ENCODE results near the gene CHST5. TPM values are rescaled to one million over a fixed set of nuclear protein-coding genes. Genes with fewer than 3 reads are reported as not detected.
"Not testable (repeated sequence)": the region's sequence is repeated elsewhere in the genome, so short reads cannot be mapped to it uniquely, and the experiment has no call there.

The CHST5 gene
- total RNA-seq, 1 donor from 2014 or later, result 0.22 TPM

DNA sequence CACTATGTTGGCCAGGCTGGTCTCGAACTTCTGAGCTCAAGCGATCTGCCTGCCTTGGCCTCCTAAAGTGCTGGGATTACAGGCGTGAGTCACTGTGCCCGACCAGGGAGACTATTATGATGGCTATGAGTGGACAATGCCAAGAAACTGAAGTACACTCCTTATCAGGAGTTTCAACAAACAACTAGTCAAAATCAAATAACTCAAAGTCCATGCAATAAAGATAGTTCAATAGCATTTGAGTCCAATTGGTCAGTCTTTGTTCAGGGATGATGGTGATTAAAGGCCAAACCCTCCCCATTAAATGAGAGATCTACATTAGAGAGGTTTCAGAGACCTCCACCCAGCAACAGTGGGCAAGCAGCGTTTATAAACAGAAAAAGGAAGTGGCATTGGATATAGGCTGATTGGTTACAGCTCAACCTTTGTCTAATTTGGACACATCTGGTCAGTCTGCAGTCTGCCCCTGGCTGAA is 8.0 kb downstream of the CHST5 start:
- intact Hi-C loops (cut with DNase I), result no loop called here
- ATAC-seq (ENCODE audit: poor library complexity) (no peak), DNase-seq (no peak)

DNA sequence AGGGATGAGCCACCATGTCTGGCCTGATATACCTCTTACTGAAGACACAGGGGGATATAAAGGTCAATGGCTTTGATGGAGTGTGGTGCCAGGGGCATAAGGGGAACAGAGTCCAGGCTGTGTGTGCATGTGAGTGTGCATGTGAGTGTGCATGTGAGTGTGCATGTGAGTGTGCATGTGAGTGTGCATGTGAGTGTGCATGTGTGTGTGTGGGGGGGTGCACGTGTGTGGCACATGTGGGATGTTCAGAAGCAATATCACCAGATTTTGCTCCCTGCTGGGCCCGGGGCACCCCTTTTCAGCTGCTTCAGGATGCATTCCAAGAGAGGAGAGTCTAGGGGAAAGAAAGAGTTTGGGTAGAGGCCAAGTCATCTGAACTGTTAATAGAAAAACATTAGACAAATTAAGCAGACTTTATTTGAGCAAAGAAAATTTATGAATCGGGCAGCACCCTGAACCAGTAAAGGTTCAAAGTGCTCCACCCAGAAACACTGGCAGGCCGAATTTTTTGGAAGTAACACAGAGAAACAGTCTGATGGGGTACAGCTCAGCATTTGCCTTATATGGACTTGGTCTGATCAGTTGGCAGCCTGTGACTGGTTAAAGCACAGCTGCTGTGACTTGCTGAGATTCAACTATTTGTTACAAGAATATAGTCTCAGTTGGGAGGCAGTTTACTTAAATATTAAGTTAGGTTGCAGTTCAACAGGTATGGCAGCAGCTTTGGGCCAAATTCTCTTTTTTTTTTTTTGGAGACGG is 9.7 kb downstream of the CHST5 start:
- DNase-seq (no peak), ATAC-seq (ENCODE audit: poor library complexity) (no peak)
- intact Hi-C loops (cut with DNase I), result no loop called here

DNA sequence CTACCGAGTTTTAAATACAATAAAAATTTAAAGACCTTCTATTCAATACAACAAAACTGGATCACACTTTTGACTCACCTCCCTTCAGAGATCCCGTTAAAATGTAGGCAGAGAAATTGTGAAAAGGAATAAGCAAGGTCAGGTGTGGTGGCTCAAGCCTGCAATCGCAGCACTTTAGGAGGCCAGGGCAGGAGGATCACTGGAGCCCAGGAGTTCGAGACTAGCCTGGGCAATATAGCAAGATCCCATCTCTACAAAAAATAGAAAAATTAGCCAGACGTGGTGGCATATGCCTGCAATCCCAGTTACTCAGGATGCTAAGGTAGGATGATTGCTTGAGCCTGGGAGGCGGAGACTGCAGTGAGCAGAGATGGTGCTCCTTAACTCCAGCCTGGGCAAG is 16.7 kb downstream of the CHST5 start:
- no peak for ATAC-seq (ENCODE audit: poor library complexity)
- intact Hi-C loops (cut with DNase I), result loop anchor here (5.0 kb wide), 1 partner anchor 33 kb away; no protein-coding TSS in a partner anchor
- no peak for DNase-seq

DNA sequence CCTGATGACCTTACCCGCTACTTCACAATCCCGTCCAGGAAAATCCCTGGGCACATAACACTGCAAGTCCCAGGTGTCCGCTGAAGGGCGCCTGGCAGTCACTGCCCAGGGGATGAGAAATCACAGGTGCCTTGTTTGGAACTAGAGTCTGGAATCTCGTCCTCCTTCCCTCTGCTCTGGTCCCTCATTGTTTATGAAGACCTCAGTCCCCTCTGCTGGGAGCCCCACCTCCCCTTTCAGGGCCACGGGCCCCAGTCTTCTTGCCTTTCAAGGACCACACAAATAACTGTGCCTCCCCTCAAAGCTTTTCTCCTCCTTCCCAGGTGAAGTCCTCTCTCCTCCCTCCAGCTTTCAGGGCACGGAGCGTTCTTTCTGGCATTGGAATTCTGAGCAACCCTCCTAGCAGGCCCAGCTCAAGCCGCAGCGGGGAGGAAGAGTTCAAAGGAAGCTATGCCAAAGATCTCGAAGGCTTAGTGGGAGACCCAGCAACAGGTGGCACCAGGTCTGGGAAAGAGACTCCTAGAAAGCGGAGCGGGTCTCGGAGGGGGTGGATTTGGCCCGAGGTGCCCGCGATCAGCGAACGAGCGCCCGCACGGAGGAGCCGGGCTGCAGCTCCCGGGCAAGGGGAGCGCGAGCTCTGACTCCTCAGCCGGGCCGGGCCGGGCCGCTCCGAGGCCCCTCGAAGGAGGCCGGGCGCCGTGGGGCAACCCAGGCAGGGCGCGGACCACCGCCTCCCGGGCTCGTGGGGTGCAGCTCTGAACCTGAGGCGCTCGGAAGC is 19.5 kb downstream of the CHST5 start:
- intact Hi-C loops (cut with DNase I), result loop anchor here (5.0 kb wide), 1 partner anchor 36 kb away; no protein-coding TSS in a partner anchor
- DNase-seq (peak; percentile 48), ATAC-seq (ENCODE audit: poor library complexity) (peak; percentile 59)

DNA sequence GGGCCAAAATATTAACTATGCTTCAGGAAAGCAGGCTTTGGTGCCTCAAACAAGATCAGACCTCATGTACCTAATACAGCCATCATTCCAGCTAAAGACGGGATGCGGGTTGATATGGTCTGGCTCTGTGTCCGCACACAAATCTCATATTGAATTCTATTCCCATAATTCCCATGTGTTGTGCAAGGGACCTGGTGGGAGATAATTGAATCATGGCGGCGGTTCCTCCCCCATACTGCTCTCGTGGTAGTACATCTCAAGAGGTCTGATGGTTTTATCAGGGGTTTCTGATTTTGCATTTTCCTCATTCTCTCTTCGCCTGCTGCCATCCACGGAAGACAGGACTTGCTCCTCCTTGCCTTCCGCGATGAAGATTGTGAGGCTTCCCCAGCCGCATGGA is 21.6 kb downstream of the CHST5 start:
- no peak for ATAC-seq (ENCODE audit: poor library complexity)
- intact Hi-C loops (cut with DNase I), result no loop called here
- no peak for DNase-seq

DNA sequence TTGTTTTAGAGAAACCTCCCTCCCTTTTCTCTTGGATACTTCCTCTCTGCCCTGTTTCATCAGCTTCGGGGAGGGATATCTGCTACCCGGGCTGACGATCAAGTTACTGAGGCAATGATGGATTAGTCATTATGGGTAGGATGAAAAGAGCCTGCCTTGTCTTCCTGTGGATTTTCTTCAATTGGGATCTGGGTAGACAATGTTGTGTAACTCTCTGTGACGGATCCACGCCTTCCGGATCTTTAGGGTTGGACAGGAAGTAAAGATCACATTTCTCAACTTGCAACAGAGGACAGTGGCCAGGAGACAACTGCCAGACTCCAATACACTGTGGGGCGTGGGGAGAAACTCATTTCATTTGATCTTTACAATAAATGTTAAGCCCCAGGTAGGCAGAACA is 29.3 kb downstream of the CHST5 start:
- DNase-seq (no peak), ATAC-seq (ENCODE audit: poor library complexity) (peak; percentile 76)
- intact Hi-C loops (cut with DNase I), result no loop called here

DNA sequence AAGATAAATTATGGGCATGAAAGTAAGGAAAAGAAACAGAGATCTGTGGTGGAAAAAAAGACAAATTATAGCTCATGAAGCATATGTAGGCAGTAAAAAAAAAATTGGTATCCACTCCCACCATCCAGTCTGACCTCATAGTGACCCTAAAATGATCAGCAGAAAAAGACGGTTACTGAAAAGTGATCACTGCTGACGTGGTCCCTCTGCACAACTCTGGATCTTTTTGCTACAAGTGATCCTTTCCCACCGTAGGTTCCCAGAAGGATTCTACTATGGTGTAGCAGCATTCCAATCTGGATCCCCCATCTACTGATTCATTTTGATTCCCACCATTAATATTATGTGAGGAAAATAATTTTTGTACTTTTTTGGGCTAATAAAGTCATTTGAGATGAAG is 29.8 kb downstream of the CHST5 start:
- intact Hi-C loops (cut with DNase I), result no loop called here
- no peak for DNase-seq
- ATAC-seq (ENCODE audit: poor library complexity), result no peak

DNA sequence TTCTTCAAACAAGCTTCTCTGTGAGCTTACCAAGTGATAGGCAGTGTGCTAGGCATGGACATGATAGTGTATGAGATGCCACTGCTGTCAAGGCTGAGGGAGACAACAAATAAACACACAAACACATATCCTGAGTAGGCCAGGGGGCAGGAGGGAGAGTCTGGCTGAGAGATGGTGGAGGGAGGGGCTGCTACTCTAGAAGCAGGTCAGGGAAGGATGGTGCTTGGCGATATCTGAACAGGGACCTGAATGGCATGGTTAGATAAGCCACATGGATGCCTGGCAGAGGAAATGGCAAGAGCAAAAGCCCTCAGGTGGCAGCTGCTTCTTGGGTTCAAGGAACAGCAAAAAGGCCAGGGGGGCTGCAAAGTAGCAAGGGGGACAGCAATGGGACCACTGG is 32.1 kb downstream of the CHST5 start:
- intact Hi-C loops (cut with DNase I), result no loop called here
- DNase-seq, result no peak
- no peak for ATAC-seq (ENCODE audit: poor library complexity)

DNA sequence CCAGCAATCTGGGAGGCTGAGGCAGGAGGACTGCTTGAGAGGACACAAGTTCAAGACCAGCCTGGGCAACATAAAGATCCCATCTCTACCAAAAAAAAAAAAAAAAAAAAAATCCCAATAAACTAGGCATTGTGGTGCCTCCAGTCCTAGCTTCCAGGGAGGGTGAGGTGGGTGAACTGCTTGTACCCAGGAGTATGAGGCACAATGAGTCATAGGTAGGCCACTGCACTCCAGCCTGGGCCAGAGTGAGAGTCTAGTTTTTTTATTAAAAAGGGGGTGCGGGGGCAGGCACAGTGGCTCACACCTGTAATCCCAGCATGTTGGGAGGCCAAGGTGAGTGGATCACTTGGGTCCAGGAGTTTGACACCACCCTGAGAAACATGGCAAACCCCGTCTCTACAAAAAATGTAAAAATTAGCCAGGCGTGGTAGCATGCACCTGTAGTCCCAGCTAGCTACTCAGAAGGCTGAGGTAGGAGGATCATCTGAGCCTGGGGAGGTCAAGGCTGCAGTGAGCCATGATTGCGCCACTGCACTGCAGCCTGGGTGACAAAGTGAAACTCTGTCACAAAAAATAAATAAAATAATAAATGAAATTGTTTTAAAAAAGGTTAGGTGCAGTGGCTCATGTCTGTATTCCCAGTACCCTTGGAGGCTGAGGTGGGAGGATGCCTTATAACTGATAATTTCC is 32.8 kb downstream of the CHST5 start:
- intact Hi-C loops (cut with DNase I), result no loop called here
- DNase-seq (no peak), ATAC-seq (ENCODE audit: poor library complexity) (no peak)

DNA sequence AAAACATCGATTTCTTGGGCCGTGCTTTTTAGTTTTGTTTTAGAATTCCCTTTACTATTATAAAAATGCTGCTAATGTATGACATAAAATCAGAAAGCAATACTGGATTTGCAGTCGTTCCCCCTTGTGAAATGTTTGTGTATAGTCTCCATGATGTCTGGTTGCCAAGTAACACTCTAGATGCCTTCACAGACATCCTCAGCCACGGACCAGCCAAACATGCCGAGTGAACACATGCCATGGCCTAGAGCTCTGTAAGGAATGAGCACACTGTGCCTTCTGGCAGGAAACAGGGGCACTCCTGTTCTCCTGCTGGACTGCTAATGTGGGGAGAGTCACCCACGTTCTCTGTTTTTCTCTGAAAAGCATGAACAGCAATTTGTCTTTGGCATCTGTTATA is 34.1 kb downstream of the CHST5 start:
- peak; percentile 75 for ATAC-seq (ENCODE audit: poor library complexity)
- DNase-seq, result peak; percentile 68
- intact Hi-C loops (cut with DNase I), result not testable (repeated sequence)

DNA sequence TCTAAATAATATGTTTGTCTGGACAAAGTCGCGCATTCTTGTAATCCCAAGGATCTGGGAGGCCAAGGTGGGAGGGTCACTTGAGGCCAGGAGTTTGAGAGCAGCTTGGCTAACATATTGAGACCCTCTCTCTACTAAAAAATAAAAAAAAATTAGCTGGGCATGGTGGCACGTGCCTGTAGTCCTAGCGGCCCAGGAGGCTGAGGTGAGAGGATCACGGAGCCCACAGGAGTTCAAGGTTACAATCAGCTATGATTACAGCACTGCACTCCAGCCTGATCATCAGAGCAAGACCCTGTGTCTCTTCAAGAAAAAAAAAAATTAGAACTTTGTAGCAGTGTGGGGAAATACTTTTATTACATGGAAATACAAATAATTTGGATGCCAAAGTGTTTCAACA is 34.5 kb downstream of the CHST5 start:
- ATAC-seq (ENCODE audit: poor library complexity) (no peak), DNase-seq (no peak)
- intact Hi-C loops (cut with DNase I), result no loop called here

DNA sequence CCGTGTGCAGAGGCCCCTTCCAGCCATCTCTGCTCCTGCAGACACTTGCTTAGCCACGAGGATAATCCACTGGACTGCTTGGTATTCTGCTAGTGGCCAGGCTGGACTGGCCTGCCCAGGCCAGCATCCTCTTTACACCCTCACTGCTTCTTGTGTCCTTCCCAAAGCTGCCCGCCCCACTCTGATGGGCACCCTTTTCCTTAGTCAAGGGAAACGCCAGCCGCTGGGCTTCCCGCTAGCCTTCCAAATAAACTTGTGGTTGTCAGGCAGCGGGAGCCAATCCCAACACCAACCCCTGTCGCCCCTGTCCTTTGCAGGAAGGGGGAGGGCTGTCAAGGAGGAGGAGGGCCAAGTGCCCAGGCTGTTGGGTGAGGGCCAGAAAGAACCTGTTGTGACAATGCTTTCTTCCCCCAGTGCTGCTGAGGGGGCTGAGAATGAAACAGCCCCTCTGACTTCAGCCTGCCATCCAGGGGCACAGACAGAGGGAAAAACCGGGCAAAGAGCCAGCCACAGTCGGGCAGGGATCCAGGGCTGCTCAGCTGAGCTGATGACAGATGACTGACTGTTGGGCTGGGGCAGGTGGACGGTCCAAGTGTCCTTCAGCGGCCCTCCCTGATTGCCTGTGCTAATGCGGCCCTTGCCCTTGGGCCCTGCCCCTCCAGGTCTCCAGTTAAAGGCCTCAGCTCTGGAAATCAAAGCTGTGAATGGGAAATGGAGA is 37.1 kb downstream of the CHST5 start:
- peak; percentile 83 for ATAC-seq (ENCODE audit: poor library complexity)
- intact Hi-C loops (cut with DNase I), result not testable (repeated sequence)
- peak; percentile 80 for DNase-seq

DNA sequence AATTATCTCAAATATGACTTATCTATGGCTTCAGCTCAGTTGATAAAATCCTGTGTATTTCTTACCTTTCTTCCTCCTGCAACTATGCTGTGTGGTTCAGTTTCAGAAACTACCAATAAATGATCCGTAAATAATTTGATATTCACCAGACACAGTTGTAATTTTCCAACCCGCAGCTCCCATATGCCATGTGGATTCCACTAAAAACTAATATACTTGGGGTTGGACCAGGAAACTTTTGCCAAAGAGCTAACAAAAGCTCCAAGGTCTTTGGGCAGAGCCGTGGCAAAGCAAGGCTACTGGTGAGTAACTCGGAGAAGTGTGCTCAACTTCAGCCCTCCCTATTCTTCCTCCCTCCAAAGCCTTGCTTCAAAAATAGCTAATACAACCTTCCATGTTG is 38.4 kb downstream of the CHST5 start:
- ATAC-seq (ENCODE audit: poor library complexity) (no peak), DNase-seq (no peak)
- intact Hi-C loops (cut with DNase I), result no loop called here

DNA sequence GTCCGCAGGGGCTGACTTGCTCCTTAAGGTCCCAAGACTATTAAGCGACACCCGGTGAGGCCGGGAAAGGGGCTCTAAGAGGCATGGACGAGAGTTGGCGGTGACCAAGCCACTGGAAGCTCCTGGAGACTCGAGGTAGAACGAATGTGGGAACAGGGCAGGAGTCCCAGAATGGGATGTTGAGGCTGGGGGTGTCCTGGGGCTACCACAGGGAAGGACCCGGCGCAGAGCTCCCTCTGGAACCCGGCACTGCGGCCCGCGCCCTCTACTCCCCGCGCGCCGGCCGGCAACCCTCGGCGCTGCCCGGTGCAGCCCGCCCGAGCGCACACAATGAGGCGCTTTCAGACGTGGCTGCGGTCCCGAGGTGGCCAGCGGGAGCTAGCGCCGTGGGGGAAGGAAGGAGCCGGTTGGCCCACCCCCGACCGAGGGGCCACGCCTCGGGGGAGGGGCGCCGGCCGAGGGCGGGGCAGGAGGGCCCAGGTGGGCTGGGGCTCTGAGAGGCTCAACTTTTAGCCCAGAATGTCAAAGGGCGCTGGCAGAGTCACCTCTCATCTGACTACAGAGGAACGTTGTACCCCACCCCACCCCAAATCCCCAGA is 40.7 kb downstream of the CHST5 start, which contains the start of gene CHST6:
Gene CHST6, minus strand, starts transcription at position 366 of the 599 bp plus-strand sequence. CDS start 15,613 bp downstream, outside the sequence.
- peak; percentile 53 for ATAC-seq (ENCODE audit: poor library complexity)
- intact Hi-C loops (cut with DNase I), result no loop called here
- DNase-seq, result peak; percentile 62

DNA sequence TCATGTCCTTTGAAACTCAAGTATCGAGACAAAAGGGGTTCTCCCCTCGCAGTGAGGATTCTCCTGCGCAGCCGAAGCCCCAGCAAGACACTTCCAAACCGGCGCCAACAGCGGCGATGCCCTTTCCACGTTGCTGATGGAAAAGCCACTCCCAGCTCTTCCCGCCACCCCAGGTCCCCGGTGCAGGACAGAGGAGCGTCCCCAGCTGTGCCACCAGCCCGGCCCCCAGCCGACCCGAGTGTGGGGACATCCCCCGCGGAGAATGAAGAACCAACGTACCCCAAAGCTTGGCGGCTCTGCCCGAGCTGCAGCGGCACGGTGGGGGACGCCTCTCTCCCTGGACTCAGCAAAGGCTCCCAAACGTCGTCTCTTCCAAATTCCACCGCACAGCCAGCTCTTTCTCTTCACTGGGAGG is 41.2 kb downstream of the CHST5 start:
- ATAC-seq (ENCODE audit: poor library complexity) (no peak), DNase-seq (no peak)
- intact Hi-C loops (cut with DNase I), result no loop called here

DNA sequence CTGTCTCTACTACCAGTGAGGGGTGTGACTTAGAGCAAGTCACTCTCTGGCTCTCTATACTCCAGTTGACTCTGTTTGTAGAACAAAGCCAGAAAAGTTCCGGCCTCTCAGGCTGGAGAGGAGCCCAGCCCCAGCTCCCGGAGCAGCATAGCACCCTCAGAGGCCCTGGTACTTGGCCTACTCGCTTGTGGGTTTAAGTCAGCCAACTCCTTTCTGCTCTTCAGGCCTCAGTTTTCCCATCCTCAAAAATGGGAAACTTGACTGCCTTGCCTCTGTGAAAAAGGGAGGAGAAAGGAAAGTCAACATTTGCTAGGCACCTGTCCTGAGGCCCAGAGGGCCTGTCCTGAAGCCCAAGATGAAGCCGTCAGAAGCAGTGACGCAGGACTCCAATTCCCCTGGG is 41.7 kb downstream of the CHST5 start:
- intact Hi-C loops (cut with DNase I), result no loop called here
- no peak for DNase-seq
- no peak for ATAC-seq (ENCODE audit: poor library complexity)

DNA sequence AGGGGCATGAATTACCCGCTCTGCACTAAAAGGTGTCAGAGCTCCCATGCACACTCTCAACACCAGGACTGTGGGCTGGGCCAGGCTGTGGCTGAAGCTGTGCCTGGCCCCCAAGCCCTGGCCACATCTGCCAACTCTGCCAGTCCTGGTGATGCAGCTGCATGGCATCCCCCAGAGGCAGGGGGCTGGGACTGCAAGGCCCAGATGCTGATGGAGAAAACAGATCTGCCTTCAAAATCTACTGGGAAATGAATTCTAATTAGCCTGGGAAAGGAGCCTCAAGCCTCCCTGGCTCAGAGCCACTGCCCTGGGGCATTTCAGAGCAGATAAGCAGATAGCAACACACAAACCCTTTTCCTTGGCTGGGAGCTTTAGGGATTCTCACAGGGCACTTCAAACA is 44.0 kb downstream of the CHST5 start:
- ATAC-seq (ENCODE audit: poor library complexity) (no peak), DNase-seq (no peak)
- intact Hi-C loops (cut with DNase I), result no loop called here

DNA sequence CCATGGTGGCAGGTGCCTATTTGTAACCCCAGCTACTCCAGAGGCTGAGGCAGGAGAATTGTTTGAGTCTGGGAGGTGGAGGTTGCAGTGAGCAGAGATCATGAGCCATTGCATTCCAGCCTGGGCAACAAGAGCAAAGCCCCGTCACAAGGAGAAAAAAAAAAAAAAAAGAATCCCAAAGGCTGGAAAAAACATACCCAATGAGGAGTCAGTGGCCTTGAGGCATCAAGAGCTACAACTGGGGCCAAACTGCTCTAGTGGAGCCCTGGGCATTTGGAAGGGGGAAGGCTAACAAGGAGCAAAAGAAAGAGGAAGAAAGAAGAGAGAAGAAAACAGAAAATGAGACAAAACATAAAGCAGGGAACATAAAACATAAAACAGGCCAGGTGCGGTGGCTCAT is 47.6 kb downstream of the CHST5 start:
- intact Hi-C loops (cut with DNase I), result no loop called here
- DNase-seq (no peak), ATAC-seq (ENCODE audit: poor library complexity) (no peak)
